K562 (cell line): ENCODE results near the gene PPP2R2B. TPM values are rescaled to one million over a fixed set of nuclear protein-coding genes. Genes with fewer than 3 reads are reported as not detected.

Experiments
- ATAC-seq: fragments of 200-7000 bp; cut with Tn5 transposase; 3 replicates; pipeline ENCODE4 v1.9.1; 2020; ENCODE audit warnings: moderate library complexity
- BruUV-seq: library from RNA; stranded (reverse); fragments of 400-500 nt; replicated peaks from 2 replicates; lab custom pipeline; 2021; lab: Mats Ljungman, UMichigan
- CTCF ChIA-PET: fragments of 300-600 bp; formaldehyde crosslinking; extraction: SDS; loops from one replicate; lab custom pipeline; 2021; ENCODE audit warnings: low intra/inter-chr PET ratio; lab: Yijun Ruan, JAX
- POLR2A ChIA-PET: fragments of 300-600, 350-650 bp; sonication (Branson Sonifier 250); formaldehyde crosslinking; extraction: SDS; loops from one replicate; lab custom pipeline; 2021; ENCODE audit warnings: antibody characterized with exemption, inconsistent platforms; lab: Yijun Ruan, JAX
- DNase-seq, 4 experiments: peaks; one replicate each; pipeline versions ENCODE4 v3.0.0 to v3.0.0-alpha.2; 2011 to 2018; ENCODE audit warnings: low spot score in 3 of 4, mixed read lengths in 3 of 4; ENCODE audit errors: extremely low read depth in 1 of 4
- FAIRE-seq: peaks from 2 replicates; lab custom pipeline; 2011; peaks lifted over from hg19 to GRCh38; lab: Jason Lieb, UNC
- H2AFZ ChIP-seq: 2 replicates; pipeline ENCODE4 v1.6.0; 2011; ENCODE audit warnings: low read depth, low read length, control low read depth, inconsistent platforms
- H3K27ac ChIP-seq: fragments of 200-600 bp; 3 replicates; pipeline ENCODE4 v1.8.0; 2011; ENCODE audit warnings: low read depth, mild to moderate bottlenecking, control low read depth, inconsistent platforms, low read length, moderate library complexity, mixed read lengths; ENCODE audit errors: extremely low read depth
- H3K27me3 ChIP-seq, 2 experiments: fragments of 300-600 bp in 1 of 2; 2 replicates in 1 of 2; 3 replicates in 1 of 2; pipeline versions ENCODE4 v1.6.0 to v1.8.0; 2011; ENCODE audit warnings: inconsistent platforms in 2 of 2, low read length in 2 of 2, mild to moderate bottlenecking in 1 of 2, mixed read lengths in 1 of 2, moderate library complexity in 1 of 2; ENCODE audit not compliant: control insufficient read depth in 2 of 2, insufficient read depth in 2 of 2
- H3K36me3 ChIP-seq: fragments of 300-600 bp; 3 replicates; pipeline ENCODE4 v1.8.0; 2011; ENCODE audit warnings: mild to moderate bottlenecking, low read length, inconsistent platforms; ENCODE audit not compliant: control insufficient read depth, insufficient read depth
- H3K4me1 ChIP-seq, 2 experiments: fragments of 200-600 bp in 1 of 2; replicated peaks in 1 of 2; 2 replicates in 1 of 2; 3 replicates in 1 of 2; pipeline versions ENCODE4 v1.5.1 to v1.8.0; 2011; ENCODE audit warnings: inconsistent platforms in 2 of 2, low read length in 2 of 2, mild to moderate bottlenecking in 1 of 2, mixed read lengths in 1 of 2, moderate library complexity in 1 of 2; ENCODE audit not compliant: control insufficient read depth in 2 of 2, insufficient read depth in 2 of 2
- H3K4me2 ChIP-seq: 2 replicates; pipeline ENCODE4 v1.6.1; 2011; ENCODE audit warnings: low read length, control low read depth, inconsistent platforms, mixed read lengths; ENCODE audit not compliant: insufficient read depth
- H3K4me3 ChIP-seq: fragments of 200-600 bp; sonication (generic), shearing (Covaris generic); 2 replicates; pipeline ENCODE4 v1.5.1; 2016; ENCODE audit warnings: control low read depth, inconsistent platforms
- H3K79me2 ChIP-seq: fragments of 200-600 bp; 3 replicates; pipeline ENCODE4 v1.8.0; 2011; ENCODE audit warnings: low read length, inconsistent platforms; ENCODE audit not compliant: control insufficient read depth, insufficient read depth
- H3K9ac ChIP-seq, 2 experiments: 2 replicates each; pipeline versions ENCODE4 v1.6.0 to v1.6.1; 2011; ENCODE audit warnings: low read depth in 2 of 2, low read length in 2 of 2, control low read depth in 1 of 2, inconsistent platforms in 1 of 2, mild to moderate bottlenecking in 1 of 2, mixed read lengths in 1 of 2; ENCODE audit not compliant: insufficient read depth in 1 of 2
- H3K9me1 ChIP-seq: one replicate; pipeline ENCODE4 v1.6.0; 2011; ENCODE audit warnings: inconsistent platforms, mild to moderate bottlenecking, low read length, moderate library complexity; ENCODE audit not compliant: control insufficient read depth, insufficient read depth
- H3K9me3 ChIP-seq: replicated peaks from 2 replicates; pipeline ENCODE4 v1.5.1; 2011; ENCODE audit warnings: low read depth, low read length, inconsistent platforms; ENCODE audit not compliant: control insufficient read depth, insufficient read depth
- H4K20me1 ChIP-seq: replicated peaks from 2 replicates; pipeline ENCODE4 v1.6.1; 2011; ENCODE audit warnings: low read length, inconsistent platforms, mixed read lengths; ENCODE audit not compliant: control insufficient read depth, insufficient read depth
- ATF7 ChIP-seq: fragments of 450-650 bp; IDR thresholded peaks from 2 replicates; pipeline ENCODE4 v1.7.1; 2014; ENCODE audit warnings: mild to moderate bottlenecking, moderate library complexity
- BRD4 ChIP-seq: fragments of 200-600 bp; sonication (generic); IDR thresholded peaks from 2 replicates; pipeline ENCODE4 v1.6.1; 2017; ENCODE audit warnings: inconsistent platforms
- ELK1 ChIP-seq: sonication (generic); formaldehyde crosslinking; IDR thresholded peaks from 2 replicates; pipeline ENCODE4 v1.8.1; 2022; ENCODE audit warnings: missing genetic modification reagents
- ESRRB ChIP-seq: fragments of 250-450 bp; sonication (Bioruptor Pico); IDR thresholded peaks from 2 replicates; pipeline ENCODE4 v1.5.0; 2020; ENCODE audit warnings: mild to moderate bottlenecking, moderate library complexity, borderline replicate concordance
- FOS ChIP-seq: IDR thresholded peaks from 3 replicates; pipeline ENCODE4 v1.6.1; 2011; ENCODE audit not compliant: insufficient read length; ENCODE audit errors: extremely low read depth
- FOXJ3 ChIP-seq: sonication (generic); formaldehyde crosslinking; IDR thresholded peaks from 2 replicates; pipeline ENCODE4 v1.4.0; 2020; ENCODE audit warnings: mild to moderate bottlenecking, missing genetic modification reagents
- HINFP ChIP-seq: fragments of 450-650 bp; conservative IDR thresholded peaks from 2 replicates; pipeline ENCODE4 v1.6.1; 2016; ENCODE audit warnings: missing genetic modification characterization, low read depth, mild to moderate bottlenecking, control low read depth, missing compliant biosample characterization
- RFX1 ChIP-seq: fragments of 450-650 bp; IDR thresholded peaks from 2 replicates; pipeline ENCODE4 v1.6.1; 2016; ENCODE audit warnings: mild to moderate bottlenecking, moderate library complexity
- SRF ChIP-seq, 2 experiments: fragments of 250-450, 450-650 bp in 1 of 2; sonication (Bioruptor Pico) in 1 of 2; sonication (generic) in 1 of 2; formaldehyde crosslinking; IDR thresholded peaks; 2 replicates each; pipeline versions ENCODE4 v1.5.0 to v1.5.1; 2020 to 2022; ENCODE audit warnings: mild to moderate bottlenecking in 1 of 2, missing genetic modification reagents in 1 of 2
- STAT5A ChIP-seq: IDR thresholded peaks from 2 replicates; pipeline ENCODE4 v1.6.1; 2012; ENCODE audit warnings: low read length, inconsistent platforms, borderline replicate concordance
- ZNF41 ChIP-seq: fragments of 250-450 bp; sonication (Bioruptor Pico); conservative IDR thresholded peaks from 2 replicates; pipeline ENCODE4 v1.4.0; 2020; ENCODE audit warnings: mild to moderate bottlenecking
- ZNF512 ChIP-seq: IDR thresholded peaks from 2 replicates; pipeline ENCODE4 v1.6.1; 2016; ENCODE audit warnings: missing genetic modification characterization, missing compliant biosample characterization
- WGBS: fragments of 100-300 bp; shearing (Covaris generic); methylation state at CpG from one replicate; pipeline ENCODE4 v1.1.6; 2016; ENCODE audit warnings: low coverage, mixed read lengths; ENCODE audit not compliant: insufficient coverage; ENCODE audit errors: missing lambda C conversion rate; 5-methylcytosine and 5-hydroxymethylcytosine counted together
- in situ Hi-C: fragments of 300-500 bp; cut with MboI; formaldehyde crosslinking; loops from 4 replicates; pipeline ENCODE4 v1.15.0; 2018; ENCODE audit warnings: inconsistent platforms, mixed read lengths
- intact Hi-C: fragments of 100-400 bp; cut with micrococcal nuclease; formaldehyde crosslinking; loops from 2 replicates; pipeline ENCODE4 v1.14.2; 2022
- polyA plus RNA-seq, 8 experiments: library from polyadenylated mRNA; depleted of rRNA in 4 of 8; stranded (reverse) in 5 of 8; unstranded in 3 of 8; fragments of >200 nt; fragmentation: Nextera tagmentation in 2 of 8; fragmentation: Illumina TruSeq in 1 of 8; extraction: Ambion mirVana in 2 of 8; extraction: Trizol in 1 of 8; gene quantifications; 2 replicates each; pipeline versions ENCODE4 v1.2.1 to v1.2.3, GENCODE V29; 2011 to 2014; ENCODE audit warnings: inconsistent platforms in 1 of 8, missing spikeins in 1 of 8
- total RNA-seq, 7 experiments: library from RNA; depleted of rRNA in 6 of 7; stranded (reverse); fragments of >200 nt in 6 of 7; fragmentation: Illumina TruSeq in 2 of 7; extraction: Trizol in 2 of 7; gene quantifications; 2 replicates each; pipeline versions ENCODE4 v1.2.1 to v1.2.3, GENCODE V29; 2011 to 2021; ENCODE audit warnings: low replicate concordance in 1 of 7

PPP2R2B gene
- total and polyA plus RNA-seq, 9 of the 15 experiments (the other 6 are each of a cell fraction or from before 2014, with no cell fraction given): not detected

- Histone ChIP-seq H3K9ac (no peak overlapping the region), H3K27ac (no peak overlapping the region), H3K9me3 (no peaks in the 10 kb centered on the region), H3K9me1 (no peaks in the 10 kb centered on the region), H3K4me2 (no peak overlapping the region), H2AFZ (no peak overlapping the region), H3K4me1 (no peaks in the 10 kb centered on the region), H3K4me3 (no peak overlapping the region), H3K36me3 (no peaks in the 10 kb centered on the region), H3K27me3 (no peaks in the 10 kb centered on the region), H4K20me1 (no peaks in the 10 kb centered on the region), H3K79me2 (no peaks in the 10 kb centered on the region)
- 0% methylated on average over 2 of the region's 2 CpGs for WGBS
- POLR2A ChIA-PET: no interaction called here
- no peak for ATAC-seq
- no peak for TF ChIP-seq ELK1 (CRISPR knock-in tag)
- no peak for TF ChIP-seq ATF7
- TF ChIP-seq SRF (CRISPR knock-in tag; IDR thresholded peaks at IDR 0.05): no peak
- no peak for TF ChIP-seq HINFP (tag)
- no peak for TF ChIP-seq ZNF41 (CRISPR knock-in tag)
- TF ChIP-seq FOXJ3 (CRISPR knock-in tag): no peak
- no peak for TF ChIP-seq ZNF512
- TF ChIP-seq FOS: no peak
- no peak for TF ChIP-seq ESRRB (CRISPR knock-in tag)
- no peak for TF ChIP-seq RFX1
- TF ChIP-seq STAT5A: no peak
- TF ChIP-seq BRD4: no peak
- in situ Hi-C loops: no loop called here
- intact Hi-C loops: no loop called here
- FAIRE-seq: no peak
- no peak for DNase-seq
- CTCF ChIA-PET: no interaction called here
- no TSS peak for BruUV-seq
These were observed 12.3 kb downstream of the PPP2R2B start for GRCh38 chr5:146866263-146866662.
